VCaP (cell line): Measurements from ENCODE around the gene F2RL1.
A peak's percentile ranks its signal among the peaks of the same experiment; 100 is the strongest.
"Not testable (repeated sequence)": the region's sequence is repeated elsewhere in the genome, so short reads cannot be mapped to it uniquely, and the experiment has no call there.

ENCODE experiments used
- H3K27ac ChIP-seq: fragments of 450-650 bp; 2 replicates; pipeline ENCODE4 v1.5.1; 2017
- CTCF ChIP-seq: fragments of 450-650 bp; conservative IDR thresholded peaks from 2 replicates; pipeline ENCODE4 v1.5.1; 2017; ENCODE audit warnings: mild to moderate bottlenecking, moderate library complexity

The F2RL1 gene

DNA sequence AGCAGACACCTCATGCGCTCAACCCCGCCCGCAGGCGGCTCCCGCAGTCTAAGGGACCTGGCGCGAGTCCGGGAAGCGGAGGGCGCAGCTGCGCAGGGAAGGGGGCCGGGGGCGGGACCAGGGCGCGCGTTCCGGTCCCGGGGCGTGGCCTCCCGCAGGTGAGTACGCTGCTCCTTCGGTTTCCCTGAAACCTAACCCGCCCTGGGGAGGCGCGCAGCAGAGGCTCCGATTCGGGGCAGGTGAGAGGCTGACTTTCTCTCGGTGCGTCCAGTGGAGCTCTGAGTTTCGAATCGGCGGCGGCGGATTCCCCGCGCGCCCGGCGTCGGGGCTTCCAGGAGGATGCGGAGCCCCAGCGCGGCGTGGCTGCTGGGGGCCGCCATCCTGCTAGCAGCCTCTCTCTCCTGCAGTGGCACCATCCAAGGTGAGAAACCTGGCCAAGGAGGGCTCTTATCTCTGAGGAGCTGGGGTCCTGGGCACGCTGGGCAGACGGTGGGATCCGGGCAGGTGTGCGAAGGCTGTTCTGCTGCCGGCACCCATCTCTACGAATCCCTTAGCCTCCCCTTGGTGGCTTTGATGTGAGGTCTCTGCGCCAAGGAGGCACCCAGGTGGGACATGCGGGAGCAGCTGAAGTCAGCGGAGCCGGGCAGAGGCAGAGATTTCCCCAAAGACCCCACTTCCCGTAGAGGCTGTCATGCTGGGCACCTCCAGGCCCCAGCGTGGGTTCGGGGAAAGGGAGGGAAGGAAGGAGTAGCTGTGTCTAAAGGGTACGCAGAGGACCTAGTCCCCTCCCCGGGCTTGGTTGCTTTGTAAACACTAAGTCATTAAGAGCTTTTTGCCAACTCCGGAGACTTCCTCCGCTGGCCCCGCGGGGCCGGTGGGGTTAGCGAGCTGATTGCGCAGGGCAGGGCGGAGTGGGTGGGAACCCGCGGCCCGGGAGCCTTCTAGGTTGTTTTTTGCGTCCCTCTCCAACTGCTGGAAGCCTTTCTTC is at the start of gene F2RL1:
TSS of gene F2RL1 (plus strand) at position 187 of the 988 bp plus-strand sequence. CDS start at position 340, 153 bp downstream.
- TF ChIP-seq CTCF = no peak
- H3K27ac ChIP-seq = peak within 1 kb of the TSS; percentile 76

DNA sequence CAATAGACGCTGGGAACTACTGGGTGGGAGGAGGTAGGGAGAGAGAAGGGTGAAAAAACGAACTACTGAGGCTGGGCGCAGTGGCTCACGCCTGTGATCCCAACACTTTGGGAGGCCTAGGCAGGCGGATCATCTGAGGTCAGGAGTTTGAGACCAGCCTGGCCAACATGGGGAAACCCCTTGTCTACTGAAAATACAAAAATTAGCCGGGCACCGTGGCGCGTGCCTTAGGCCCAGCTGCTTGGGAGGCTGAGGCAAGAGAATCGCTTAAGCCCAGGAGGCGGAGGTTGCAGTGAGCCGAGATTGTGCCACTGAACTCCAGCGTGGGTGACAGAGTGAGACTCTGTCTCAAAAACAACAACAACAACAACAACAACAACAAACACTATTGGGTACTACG is 47.8 kb upstream of the F2RL1 start:
- not testable (repeated sequence) for H3K27ac ChIP-seq

DNA sequence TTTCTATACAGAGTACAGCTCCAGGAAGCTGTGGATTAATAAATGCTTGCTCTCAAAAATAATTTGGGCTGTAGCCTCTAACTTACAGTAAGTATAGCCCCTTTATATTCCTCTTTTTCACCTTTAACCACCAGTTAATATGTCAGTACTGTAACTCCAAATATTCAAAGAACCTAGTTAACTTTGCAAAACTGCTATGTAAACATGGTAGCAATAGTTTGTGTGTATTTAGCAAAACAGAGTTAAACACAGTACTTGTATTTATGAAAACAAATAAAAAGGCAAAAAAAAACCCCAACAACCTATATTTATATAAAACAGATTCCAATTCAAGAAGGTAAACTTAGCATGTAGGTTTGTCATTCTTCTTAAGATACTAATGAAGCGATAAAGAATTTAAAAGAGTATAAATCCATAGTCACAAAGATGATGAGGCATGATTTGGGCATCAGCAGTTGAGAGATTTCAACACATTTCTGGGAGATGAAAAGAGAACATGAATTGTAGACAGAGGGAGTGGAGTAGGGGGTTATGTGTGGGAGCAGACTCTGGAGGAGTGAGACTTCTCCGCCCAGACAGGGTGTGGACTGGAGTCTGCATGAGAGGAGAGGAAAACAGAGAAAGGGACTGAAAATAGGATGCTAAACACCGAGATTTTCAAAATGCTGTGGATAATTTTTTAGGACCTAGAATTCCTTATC is 47.0 kb upstream of the F2RL1 start:
- no peak overlapping the region for H3K27ac ChIP-seq
- no peak for TF ChIP-seq CTCF

DNA sequence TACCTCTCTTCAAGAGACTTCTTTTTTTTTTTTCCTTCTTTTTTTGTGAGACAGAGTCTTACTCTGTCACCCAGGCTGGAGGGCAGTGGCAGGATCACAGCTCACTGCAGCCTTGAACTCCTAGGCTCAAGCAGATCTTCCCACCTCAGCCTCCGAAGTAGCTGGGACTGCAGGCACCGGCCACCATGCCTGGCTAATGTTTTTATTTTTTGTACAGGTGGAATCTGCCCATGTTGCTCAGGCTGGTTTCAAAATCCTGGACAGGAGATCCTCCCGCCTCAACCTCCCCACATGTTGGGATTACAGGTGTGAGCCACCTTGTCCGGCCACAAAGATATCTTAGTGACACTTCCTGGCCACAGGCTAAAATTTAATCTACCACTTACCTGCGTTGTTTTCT is 42.9 kb upstream of the F2RL1 start:
- no peak for TF ChIP-seq CTCF
- no peak overlapping the region for H3K27ac ChIP-seq

- no peak overlapping the region for H3K27ac ChIP-seq
- no peak for TF ChIP-seq CTCF
Measured at GRCh38 chr5:76776391-76776790, 42.4 kb upstream of the F2RL1 start.

GRCh38 chr5:76780616-76781015 is 38.2 kb upstream of the F2RL1 start:
- not testable (repeated sequence) for H3K27ac ChIP-seq

GRCh38 chr5:76781775-76782174 is 37.1 kb upstream of the F2RL1 start:
- no peak overlapping the region for H3K27ac ChIP-seq
- TF ChIP-seq CTCF = no peak

- no peak for TF ChIP-seq CTCF
- no peak overlapping the region for H3K27ac ChIP-seq
Measured at GRCh38 chr5:76782444-76782843, 36.4 kb upstream of the F2RL1 start.
